ENCODE results near the gene KEL. TPM values are rescaled to one million over a fixed set of nuclear protein-coding genes. Genes with fewer than 3 reads are reported as not detected.

The KEL gene
- total and polyA plus RNA-seq, 2 donors (not counting 3 experiments of a cell fraction or from before 2014, with no cell fraction given), result 0.30 to 1.2 TPM

DNA sequence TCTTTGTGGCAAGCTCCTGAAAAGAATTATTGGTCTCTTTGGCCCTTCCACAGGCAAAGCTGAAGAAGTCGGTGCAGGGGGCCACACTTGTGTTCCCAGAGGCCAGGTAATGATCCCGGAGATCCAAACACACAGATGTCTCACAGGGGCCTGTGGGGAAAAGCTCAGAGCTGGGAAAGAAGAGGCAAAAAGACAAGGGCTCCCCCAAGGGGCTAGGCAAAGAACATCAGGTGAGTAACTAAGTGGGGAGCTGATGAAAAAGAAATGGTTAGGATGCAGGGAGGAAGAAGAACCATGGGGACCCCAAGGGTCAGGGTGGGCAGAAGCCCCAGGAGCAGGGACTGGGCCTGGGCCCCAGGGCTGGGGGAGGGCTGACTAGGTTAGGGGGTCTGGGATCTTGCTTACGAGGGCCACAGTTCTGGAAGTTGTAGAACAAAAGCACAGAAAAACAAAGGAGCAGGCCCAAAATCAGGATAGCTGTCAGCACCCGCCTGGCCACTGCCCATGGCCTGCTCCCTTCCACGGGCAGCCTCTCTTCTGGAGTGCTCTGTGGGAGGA lies 1.1 kb downstream of the KEL start:
- no peaks in the 10 kb centered on the region for H3K27me3 ChIP-seq (ENCODE audit: control insufficient read depth in 2 of 2, insufficient read depth in 2 of 2, low read length in 2 of 2)
- intact Hi-C loops (cut with micrococcal nuclease) (loop anchor here (2.0 kb wide), 1 partner anchor 80 kb away; no protein-coding TSS in a partner anchor), dilution Hi-C loops (cut with MboI; ENCODE audit: extremely low pct_ligation_motif_present, low sequenced_read_pairs) (no loop called here)
- no peaks in the 10 kb centered on the region for H4K20me1 ChIP-seq (replicated peaks; ENCODE audit: control insufficient read depth, extremely low read depth, insufficient read depth, low read length)
- H3K36me3 ChIP-seq (ENCODE audit: control insufficient read depth in 2 of 2, extremely low read depth in 1 of 2, insufficient read depth in 2 of 2, low read length in 2 of 2), result no peaks in the 10 kb centered on the region
- H3K9me1 ChIP-seq (replicated peaks; ENCODE audit: control insufficient read depth, extremely low read depth, insufficient read depth, low read length), result no peaks in the 10 kb centered on the region
- POLR2A ChIA-PET, result no interaction called here
- H3K9ac ChIP-seq (replicated peaks; ENCODE audit: extremely low read depth, insufficient read depth, low read length), result no peak overlapping the region
- no peak overlapping the region for H2AFZ ChIP-seq (ENCODE audit: low read depth, low read length)
- H3K4me2 ChIP-seq (ENCODE audit: insufficient read depth, low read length), result no peak overlapping the region
- TF ChIP-seq POLR2A (IDR thresholded peaks at IDR 0.05; ENCODE audit: low read depth, low read length), result no peak
- TF ChIP-seq EZH2 (IDR thresholded peaks at IDR 0.05; ENCODE audit: borderline replicate concordance, low read depth, low read length, severe bottlenecking), result no peak
- TF ChIP-seq FOS (IDR thresholded peaks at IDR 0.05; ENCODE audit: borderline replicate concordance, insufficient read depth, low read length), result no peak
- no peak for TF ChIP-seq MYC (IDR thresholded peaks at IDR 0.05; ENCODE audit: low read depth, low read length)
- TF ChIP-seq JUN (IDR thresholded peaks at IDR 0.05; ENCODE audit: borderline replicate concordance, insufficient read depth, insufficient read length, low read depth), result no peak
- TF ChIP-seq GATA2 (IDR thresholded peaks at IDR 0.05; ENCODE audit: insufficient read depth, insufficient read length, low read depth, low read length), result no peak
- TF ChIP-seq, protein P1, sequence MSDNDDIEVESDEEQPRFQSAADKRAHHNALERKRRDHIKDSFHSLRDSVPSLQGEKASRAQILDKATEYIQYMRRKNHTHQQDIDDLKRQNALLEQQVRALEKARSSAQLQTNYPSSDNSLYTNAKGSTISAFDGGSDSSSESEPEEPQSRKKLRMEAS (IDR thresholded peaks at IDR 0.05; ENCODE audit: insufficient read depth, insufficient read length), result no peak
- no peak for TF ChIP-seq POLR2AphosphoS5 (IDR thresholded peaks at IDR 0.05; ENCODE audit: insufficient read depth, low read depth, low read length)
- FAIRE-seq (no peak), DNase-seq (ENCODE audit: low read depth, low spot score) (no peak)
- no peak overlapping the region for H3K4me3 ChIP-seq (replicated peaks in 1 of 3; ENCODE audit: insufficient read depth in 1 of 3, low read depth in 1 of 3, low read length in 3 of 3)
- CTCF ChIA-PET, result interaction anchor here (0.7 kb wide), 1 partner anchor 80 kb away, joined by 4 read pairs; no protein-coding TSS in a partner anchor
- H3K4me1 ChIP-seq (ENCODE audit: control insufficient read depth, extremely low read depth, insufficient read depth, low read length), result no peaks in the 10 kb centered on the region
- no peak overlapping the region for H3K27ac ChIP-seq (ENCODE audit: insufficient read depth, low read depth, low read length)
- BruUV-seq (replicated peaks), result no TSS peak
- H3K9me3 ChIP-seq (replicated peaks; ENCODE audit: control insufficient read depth, insufficient read depth, low read length), result no peaks in the 10 kb centered on the region
- no peaks in the 10 kb centered on the region for H3K79me2 ChIP-seq (ENCODE audit: control insufficient read depth, insufficient read depth, low read length)

DNA sequence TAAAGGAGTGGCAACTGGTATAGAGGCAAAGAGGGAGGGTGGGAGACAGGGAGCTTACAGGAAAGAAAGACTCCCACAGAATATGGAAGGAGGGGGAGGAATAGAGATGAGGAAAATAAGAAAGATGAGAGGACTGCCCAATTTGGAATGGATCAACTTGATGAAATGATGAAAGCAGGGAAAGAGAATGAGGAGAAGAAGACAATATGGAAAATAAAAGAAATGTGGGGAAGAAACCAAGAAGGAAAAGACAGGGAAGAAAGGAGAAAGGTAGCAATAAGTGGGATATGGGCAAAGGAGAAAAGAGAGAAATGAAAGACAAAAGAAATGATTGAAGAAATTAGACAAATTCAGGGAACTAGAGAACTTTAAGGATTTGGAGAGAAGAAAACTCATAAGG lies 3.0 kb downstream of the KEL start:
- Histone ChIP-seq H3K9ac (replicated peaks; ENCODE audit: extremely low read depth, insufficient read depth, low read length) (no peak overlapping the region), H3K27me3 (ENCODE audit: control insufficient read depth in 2 of 2, insufficient read depth in 2 of 2, low read length in 2 of 2) (no peaks in the 10 kb centered on the region), H3K36me3 (ENCODE audit: control insufficient read depth in 2 of 2, extremely low read depth in 1 of 2, insufficient read depth in 2 of 2, low read length in 2 of 2) (no peaks in the 10 kb centered on the region), H3K4me3 (replicated peaks in 1 of 3; ENCODE audit: insufficient read depth in 1 of 3, low read depth in 1 of 3, low read length in 3 of 3) (no peak overlapping the region), H3K9me1 (replicated peaks; ENCODE audit: control insufficient read depth, extremely low read depth, insufficient read depth, low read length) (no peaks in the 10 kb centered on the region), H3K4me2 (ENCODE audit: insufficient read depth, low read length) (no peak overlapping the region), H3K27ac (ENCODE audit: insufficient read depth, low read depth, low read length) (no peak overlapping the region), H2AFZ (ENCODE audit: low read depth, low read length) (no peak overlapping the region), H4K20me1 (replicated peaks; ENCODE audit: control insufficient read depth, extremely low read depth, insufficient read depth, low read length) (no peaks in the 10 kb centered on the region), H3K79me2 (ENCODE audit: control insufficient read depth, insufficient read depth, low read length) (no peaks in the 10 kb centered on the region), H3K4me1 (ENCODE audit: control insufficient read depth, extremely low read depth, insufficient read depth, low read length) (no peaks in the 10 kb centered on the region), H3K9me3 (replicated peaks; ENCODE audit: control insufficient read depth, insufficient read depth, low read length) (no peaks in the 10 kb centered on the region)
- intact Hi-C loops (cut with micrococcal nuclease), result no loop called here
- POLR2A ChIA-PET, result no interaction called here
- DNase-seq (ENCODE audit: low read depth, low spot score), result no peak
- dilution Hi-C loops (cut with MboI; ENCODE audit: extremely low pct_ligation_motif_present, low sequenced_read_pairs), result no loop called here
- BruUV-seq (replicated peaks), result no TSS peak
- CTCF ChIA-PET, result no interaction called here
- TF ChIP-seq POLR2A (IDR thresholded peaks at IDR 0.05; ENCODE audit: low read depth, low read length) (no peak), JUN (IDR thresholded peaks at IDR 0.05; ENCODE audit: borderline replicate concordance, insufficient read depth, insufficient read length, low read depth) (no peak), GATA2 (IDR thresholded peaks at IDR 0.05; ENCODE audit: insufficient read depth, insufficient read length, low read depth, low read length) (no peak), EZH2 (IDR thresholded peaks at IDR 0.05; ENCODE audit: borderline replicate concordance, low read depth, low read length, severe bottlenecking) (no peak), MYC (IDR thresholded peaks at IDR 0.05; ENCODE audit: low read depth, low read length) (no peak), POLR2AphosphoS5 (IDR thresholded peaks at IDR 0.05; ENCODE audit: insufficient read depth, low read depth, low read length) (no peak), FOS (IDR thresholded peaks at IDR 0.05; ENCODE audit: borderline replicate concordance, insufficient read depth, low read length) (no peak)
- TF ChIP-seq, protein P2, sequence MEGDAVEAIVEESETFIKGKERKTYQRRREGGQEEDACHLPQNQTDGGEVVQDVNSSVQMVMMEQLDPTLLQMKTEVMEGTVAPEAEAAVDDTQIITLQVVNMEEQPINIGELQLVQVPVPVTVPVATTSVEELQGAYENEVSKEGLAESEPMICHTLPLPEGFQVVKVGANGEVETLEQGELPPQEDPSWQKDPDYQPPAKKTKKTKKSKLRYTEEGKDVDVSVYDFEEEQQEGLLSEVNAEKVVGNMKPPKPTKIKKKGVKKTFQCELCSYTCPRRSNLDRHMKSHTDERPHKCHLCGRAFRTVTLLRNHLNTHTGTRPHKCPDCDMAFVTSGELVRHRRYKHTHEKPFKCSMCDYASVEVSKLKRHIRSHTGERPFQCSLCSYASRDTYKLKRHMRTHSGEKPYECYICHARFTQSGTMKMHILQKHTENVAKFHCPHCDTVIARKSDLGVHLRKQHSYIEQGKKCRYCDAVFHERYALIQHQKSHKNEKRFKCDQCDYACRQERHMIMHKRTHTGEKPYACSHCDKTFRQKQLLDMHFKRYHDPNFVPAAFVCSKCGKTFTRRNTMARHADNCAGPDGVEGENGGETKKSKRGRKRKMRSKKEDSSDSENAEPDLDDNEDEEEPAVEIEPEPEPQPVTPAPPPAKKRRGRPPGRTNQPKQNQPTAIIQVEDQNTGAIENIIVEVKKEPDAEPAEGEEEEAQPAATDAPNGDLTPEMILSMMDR (IDR thresholded peaks at IDR 0.05; ENCODE audit: extremely low read depth in 1 of 2, insufficient read depth in 1 of 2, low read depth in 1 of 2, low read length in 2 of 2), result no peak
- TF ChIP-seq, protein P1 (IDR thresholded peaks at IDR 0.05; ENCODE audit: insufficient read depth, insufficient read length), result no peak
- no peak for FAIRE-seq
